GM23248 (cell line): Measurements from ENCODE around the gene SOX13. TPM values are rescaled to one million over a fixed set of nuclear protein-coding genes. Genes with fewer than 3 reads are reported as not detected.

ENCODE experiments used
- DNase-seq: peaks from one replicate; pipeline ENCODE4 v3.0.0-alpha.2; 2015
- H2AFZ ChIP-seq: fragments of 200-600 bp; sonication (generic); 2 replicates; pipeline ENCODE4 v1.6.1; 2016; ENCODE audit warnings: antibody characterized with exemption
- H3F3A ChIP-seq: fragments of 200-600 bp; sonication (generic); 2 replicates; pipeline ENCODE4 v1.6.1; 2016; ENCODE audit warnings: mild to moderate bottlenecking, antibody characterized with exemption, mixed run types; ENCODE audit not compliant: insufficient read depth
- H3K27ac ChIP-seq: fragments of 200-600 bp; sonication (generic); 2 replicates; pipeline ENCODE4 v1.5.1; 2016; ENCODE audit warnings: mild to moderate bottlenecking
- H3K27me3 ChIP-seq: fragments of 200-600 bp; sonication (generic); replicated peaks from 2 replicates; pipeline ENCODE4 v1.6.1; 2016; ENCODE audit warnings: mild to moderate bottlenecking; ENCODE audit not compliant: insufficient read depth
- H3K36me3 ChIP-seq: fragments of 200-600 bp; sonication (generic); 2 replicates; pipeline ENCODE4 v1.6.1; 2016; ENCODE audit warnings: low read depth, mild to moderate bottlenecking
- H3K4me1 ChIP-seq: fragments of 200-600 bp; sonication (generic); 2 replicates; pipeline ENCODE4 v1.6.1; 2016; ENCODE audit warnings: mild to moderate bottlenecking; ENCODE audit not compliant: insufficient read depth
- H3K4me2 ChIP-seq: fragments of 200-600 bp; sonication (generic); one replicate; pipeline ENCODE4 v1.6.1; 2016; ENCODE audit warnings: mild to moderate bottlenecking; ENCODE audit not compliant: unreplicated experiment
- H3K4me3 ChIP-seq: fragments of 200-600 bp; sonication (generic); 2 replicates; pipeline ENCODE4 v1.5.1; 2016; ENCODE audit warnings: mild to moderate bottlenecking
- H3K79me2 ChIP-seq: fragments of 200-600 bp; sonication (generic); 2 replicates; pipeline ENCODE4 v1.6.1; 2016; ENCODE audit warnings: mild to moderate bottlenecking; ENCODE audit not compliant: insufficient read depth
- H3K9ac ChIP-seq: fragments of 200-600 bp; sonication (generic); 2 replicates; pipeline ENCODE4 v1.6.1; 2016; ENCODE audit warnings: mild to moderate bottlenecking
- H3K9me2 ChIP-seq: fragments of 200-600 bp; sonication (generic); 2 replicates; pipeline ENCODE4 v1.6.1; 2016; ENCODE audit warnings: mixed run types, mild to moderate bottlenecking, moderate library complexity; ENCODE audit not compliant: insufficient read depth
- H3K9me3 ChIP-seq: fragments of 200-600 bp; sonication (generic); one replicate; pipeline ENCODE4 v1.6.1; 2017; ENCODE audit warnings: low read depth
- H4K20me1 ChIP-seq: fragments of 200-600 bp; sonication (generic); 2 replicates; pipeline ENCODE4 v1.6.0; 2016; ENCODE audit not compliant: insufficient read depth
- EZH2 ChIP-seq: fragments of 200-600 bp; sonication (generic); IDR thresholded peaks from 2 replicates; pipeline ENCODE4 v1.6.1; 2018; ENCODE audit warnings: antibody characterized with exemption, mild to moderate bottlenecking; ENCODE audit not compliant: insufficient read depth, poor library complexity, severe bottlenecking
- EZH2phosphoT487 ChIP-seq: fragments of 200-600 bp; sonication (generic); IDR thresholded peaks from 2 replicates; pipeline ENCODE4 v1.6.1; 2018; ENCODE audit warnings: antibody characterized with exemption, moderate library complexity, mild to moderate bottlenecking, low read depth; ENCODE audit not compliant: insufficient read depth
- WGBS, 2 experiments: methylation state at CpG; one replicate each; pipeline ENCODE4 v1.1.6; 2015 to 2017; ENCODE audit warnings: low lambda C conversion rate in 2 of 2, low coverage in 1 of 2; ENCODE audit errors: missing lambda C conversion rate in 2 of 2; 5-methylcytosine and 5-hydroxymethylcytosine counted together
- in situ Hi-C: fragments of 300-500 bp; cut with MboI; formaldehyde crosslinking; loops from 2 replicates; pipeline ENCODE4 v1.15.0; 2020
- polyA plus RNA-seq: library from polyadenylated mRNA; unstranded; fragments of >200 nt; fragmentation: Nextera tagmentation; extraction: Ambion mirVana; gene quantifications from 2 replicates; pipeline ENCODE4 v1.2.1, GENCODE V29; 2016
- total RNA-seq: library from RNA; depleted of rRNA; stranded (reverse); fragments of >200 nt; shearing (Covaris generic); gene quantifications from 2 replicates; pipeline ENCODE4 v1.2.3, GENCODE V29; 2014

Gene SOX13
- total and polyA plus RNA-seq, 2 experiments from 2014 or later: 3.0 to 5.5 TPM

- Histone ChIP-seq H3K4me1 (peaks cover 25% of the 10 kb centered on the region), H3K9me2 (no peaks in the 10 kb centered on the region), H3K36me3 (no peaks in the 10 kb centered on the region), H3K27ac (no peak overlapping the region), H4K20me1 (no peaks in the 10 kb centered on the region), H3K27me3 (no peaks in the 10 kb centered on the region), H2AFZ (no peak overlapping the region), H3K9ac (no peak overlapping the region), H3K4me3 (no peak overlapping the region), H3K4me2 (no peak overlapping the region), H3F3A (no peaks in the 10 kb centered on the region), H3K79me2 (peaks cover 66% of the 10 kb centered on the region), H3K9me3 (no peaks in the 10 kb centered on the region)
- DNase-seq: peak; percentile 22
- in situ Hi-C loops: no loop called here
- TF ChIP-seq EZH2 (no peak), EZH2phosphoT487 (no peak)
- 96 to 98% methylated on average over 1 of the region's 1 CpG for WGBS, 2 experiments
These were observed 4.0 kb downstream of the SOX13 start for GRCh38 chr1:204076891-204077290.

- no peak overlapping the region for H3K27ac ChIP-seq
- H3K9me2 ChIP-seq: no peaks in the 10 kb centered on the region
- H3K4me1 ChIP-seq: peaks cover 25% of the 10 kb centered on the region
- TF ChIP-seq EZH2phosphoT487 (no peak), EZH2 (no peak)
- no peaks in the 10 kb centered on the region for H3K9me3 ChIP-seq
- H2AFZ ChIP-seq: no peak overlapping the region
- in situ Hi-C loops: no loop called here
- no peaks in the 10 kb centered on the region for H3F3A ChIP-seq
- H3K36me3 ChIP-seq: no peaks in the 10 kb centered on the region
- 75 to 78% methylated on average over 17 of the region's 17 CpGs for WGBS, 2 experiments
- DNase-seq: no peak
- H4K20me1 ChIP-seq: no peaks in the 10 kb centered on the region
- H3K4me2 ChIP-seq: no peak overlapping the region
- peaks cover 78% of the 10 kb centered on the region for H3K79me2 ChIP-seq
- no peak overlapping the region for H3K4me3 ChIP-seq
- H3K27me3 ChIP-seq: no peaks in the 10 kb centered on the region
- no peak overlapping the region for H3K9ac ChIP-seq
These were observed 5.2 kb downstream of the SOX13 start for GRCh38 chr1:204077979-204078696.

GRCh38 chr1:204079608-204079999, 6.7 kb downstream of the SOX13 start:
- in situ Hi-C loops: no loop called here
- WGBS, 2 experiments: 78 to 87% methylated on average over 3 of the region's 3 CpGs

GRCh38 chr1:204080163-204080903, 7.4 kb downstream of the SOX13 start:
- Histone ChIP-seq H3K27me3 (no peaks in the 10 kb centered on the region), H3F3A (no peaks in the 10 kb centered on the region), H2AFZ (no peak overlapping the region), H3K27ac (no peak overlapping the region), H3K36me3 (no peaks in the 10 kb centered on the region), H3K9ac (no peak overlapping the region), H3K9me3 (no peaks in the 10 kb centered on the region), H3K4me1 (peaks cover 23% of the 10 kb centered on the region), H3K4me3 (0 out of 2 replicates have a peak overlapping the region, but pooled peaks have one; percentile 43), H3K4me2 (peak overlapping the region; percentile 55), H3K9me2 (no peaks in the 10 kb centered on the region), H4K20me1 (no peaks in the 10 kb centered on the region), H3K79me2 (peaks cover 71% of the 10 kb centered on the region)
- DNase-seq: peak; percentile 89
- in situ Hi-C loops: no loop called here
- TF ChIP-seq EZH2 (no peak), EZH2phosphoT487 (no peak)
- 28 to 30% methylated on average over 6 to 8 of the region's 8 CpGs for WGBS, 2 experiments

More at GRCh38 chr1:204079608-204079999, 6.7 kb downstream of the SOX13 start:
- DNase-seq: no peak
- peaks cover 78% of the 10 kb centered on the region for H3K79me2 ChIP-seq
- H4K20me1 ChIP-seq: no peaks in the 10 kb centered on the region
- no peak overlapping the region for H3K4me3 ChIP-seq
- H3K4me1 ChIP-seq: peaks cover 25% of the 10 kb centered on the region
- no peaks in the 10 kb centered on the region for H3K27me3 ChIP-seq
- no peak overlapping the region for H3K4me2 ChIP-seq
- H3K27ac ChIP-seq: no peak overlapping the region
- H2AFZ ChIP-seq: no peak overlapping the region
- no peak overlapping the region for H3K9ac ChIP-seq
- H3K36me3 ChIP-seq: no peaks in the 10 kb centered on the region
- TF ChIP-seq EZH2phosphoT487 (no peak), EZH2 (no peak)
- H3F3A ChIP-seq: no peaks in the 10 kb centered on the region
- no peaks in the 10 kb centered on the region for H3K9me2 ChIP-seq
- no peaks in the 10 kb centered on the region for H3K9me3 ChIP-seq
